Measurements from ENCODE around the gene KCNQ1. TPM values are rescaled to one million over a fixed set of nuclear protein-coding genes. Genes with fewer than 3 reads are reported as not detected.

KCNQ1 gene
- total and polyA plus RNA-seq, 2 experiments from 2014 or later: 0.45 to 0.87 TPM

DNA sequence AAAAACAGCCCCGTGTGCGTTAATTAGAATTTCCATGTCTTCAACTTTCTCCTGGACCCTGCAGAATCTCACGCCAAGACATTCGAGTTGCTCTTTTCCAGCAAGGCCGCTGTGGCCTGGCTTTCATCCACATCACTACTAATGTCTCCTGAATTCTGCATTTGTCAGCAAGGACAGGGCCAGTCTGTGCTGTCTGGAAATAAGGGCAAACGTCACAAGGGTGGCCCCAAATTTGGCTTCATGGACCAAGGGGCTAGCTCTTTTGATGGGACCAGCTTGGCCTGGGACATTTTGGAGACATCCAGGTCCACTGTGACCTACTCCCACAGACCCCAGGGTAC, 221.6 kb downstream of the KCNQ1 start:
- H3K4me3 ChIP-seq: no peak overlapping the region
- peaks cover 65% of the 10 kb centered on the region for H3K36me3 Mint-ChIP-seq (ENCODE audit: low read depth)
- peaks cover 32% of the 10 kb centered on the region for H3K9me3 Mint-ChIP-seq
- peaks cover 22% of the 10 kb centered on the region for H3K27me3 Mint-ChIP-seq (ENCODE audit: insufficient read depth, low read depth, poor library complexity)
- ATAC-seq: no peak
- H3K36me3 ChIP-seq (ENCODE audit: insufficient read depth): no peaks in the 10 kb centered on the region; the same call in 1 of the 2 replicates
- DNase-seq (ENCODE audit: low spot score): no peak
- no peaks in the 10 kb centered on the region for H3F3A ChIP-seq (replicated peaks; ENCODE audit: low read depth)
- no peaks in the 10 kb centered on the region for H3K27me3 ChIP-seq (ENCODE audit: insufficient read depth)
- no peaks in the 10 kb centered on the region for H3K4me1 Mint-ChIP-seq
- H2AFZ ChIP-seq: no peak overlapping the region
- H3K79me2 ChIP-seq (replicated peaks; ENCODE audit: insufficient read depth): no peaks in the 10 kb centered on the region
- no peaks in the 10 kb centered on the region for H3K4me1 ChIP-seq (ENCODE audit: insufficient read depth)
- no peak for TF ChIP-seq JUNB (IDR thresholded peaks at IDR 0.05; ENCODE audit: unreplicated experiment)
- no peak for TF ChIP-seq CREB1 (CRISPR knock-in tag; IDR thresholded peaks at IDR 0.05; ENCODE audit: low read depth)
- TF ChIP-seq, protein P1, sequence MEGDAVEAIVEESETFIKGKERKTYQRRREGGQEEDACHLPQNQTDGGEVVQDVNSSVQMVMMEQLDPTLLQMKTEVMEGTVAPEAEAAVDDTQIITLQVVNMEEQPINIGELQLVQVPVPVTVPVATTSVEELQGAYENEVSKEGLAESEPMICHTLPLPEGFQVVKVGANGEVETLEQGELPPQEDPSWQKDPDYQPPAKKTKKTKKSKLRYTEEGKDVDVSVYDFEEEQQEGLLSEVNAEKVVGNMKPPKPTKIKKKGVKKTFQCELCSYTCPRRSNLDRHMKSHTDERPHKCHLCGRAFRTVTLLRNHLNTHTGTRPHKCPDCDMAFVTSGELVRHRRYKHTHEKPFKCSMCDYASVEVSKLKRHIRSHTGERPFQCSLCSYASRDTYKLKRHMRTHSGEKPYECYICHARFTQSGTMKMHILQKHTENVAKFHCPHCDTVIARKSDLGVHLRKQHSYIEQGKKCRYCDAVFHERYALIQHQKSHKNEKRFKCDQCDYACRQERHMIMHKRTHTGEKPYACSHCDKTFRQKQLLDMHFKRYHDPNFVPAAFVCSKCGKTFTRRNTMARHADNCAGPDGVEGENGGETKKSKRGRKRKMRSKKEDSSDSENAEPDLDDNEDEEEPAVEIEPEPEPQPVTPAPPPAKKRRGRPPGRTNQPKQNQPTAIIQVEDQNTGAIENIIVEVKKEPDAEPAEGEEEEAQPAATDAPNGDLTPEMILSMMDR (conservative IDR thresholded peaks at IDR 0.05; ENCODE audit: low read depth in 2 of 2): no peak
- no peak for TF ChIP-seq NANOG (IDR thresholded peaks at IDR 0.05; ENCODE audit: borderline replicate concordance)
- no peak for TF ChIP-seq EZH2 (IDR thresholded peaks at IDR 0.05; ENCODE audit: low read depth, unreplicated experiment)
- TF ChIP-seq POLR2AphosphoS5 (IDR thresholded peaks at IDR 0.05; ENCODE audit: low read depth): no peak
- TF ChIP-seq, protein P2, sequence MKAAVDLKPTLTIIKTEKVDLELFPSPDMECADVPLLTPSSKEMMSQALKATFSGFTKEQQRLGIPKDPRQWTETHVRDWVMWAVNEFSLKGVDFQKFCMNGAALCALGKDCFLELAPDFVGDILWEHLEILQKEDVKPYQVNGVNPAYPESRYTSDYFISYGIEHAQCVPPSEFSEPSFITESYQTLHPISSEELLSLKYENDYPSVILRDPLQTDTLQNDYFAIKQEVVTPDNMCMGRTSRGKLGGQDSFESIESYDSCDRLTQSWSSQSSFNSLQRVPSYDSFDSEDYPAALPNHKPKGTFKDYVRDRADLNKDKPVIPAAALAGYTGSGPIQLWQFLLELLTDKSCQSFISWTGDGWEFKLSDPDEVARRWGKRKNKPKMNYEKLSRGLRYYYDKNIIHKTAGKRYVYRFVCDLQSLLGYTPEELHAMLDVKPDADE (IDR thresholded peaks at IDR 0.05): no peak
- TF ChIP-seq EZH2phosphoT487 (IDR thresholded peaks at IDR 0.05; ENCODE audit: unreplicated experiment): no peak
- TF ChIP-seq STAT1 (IDR thresholded peaks at IDR 0.05; ENCODE audit: unreplicated experiment): no peak
- TF ChIP-seq, protein P3, sequence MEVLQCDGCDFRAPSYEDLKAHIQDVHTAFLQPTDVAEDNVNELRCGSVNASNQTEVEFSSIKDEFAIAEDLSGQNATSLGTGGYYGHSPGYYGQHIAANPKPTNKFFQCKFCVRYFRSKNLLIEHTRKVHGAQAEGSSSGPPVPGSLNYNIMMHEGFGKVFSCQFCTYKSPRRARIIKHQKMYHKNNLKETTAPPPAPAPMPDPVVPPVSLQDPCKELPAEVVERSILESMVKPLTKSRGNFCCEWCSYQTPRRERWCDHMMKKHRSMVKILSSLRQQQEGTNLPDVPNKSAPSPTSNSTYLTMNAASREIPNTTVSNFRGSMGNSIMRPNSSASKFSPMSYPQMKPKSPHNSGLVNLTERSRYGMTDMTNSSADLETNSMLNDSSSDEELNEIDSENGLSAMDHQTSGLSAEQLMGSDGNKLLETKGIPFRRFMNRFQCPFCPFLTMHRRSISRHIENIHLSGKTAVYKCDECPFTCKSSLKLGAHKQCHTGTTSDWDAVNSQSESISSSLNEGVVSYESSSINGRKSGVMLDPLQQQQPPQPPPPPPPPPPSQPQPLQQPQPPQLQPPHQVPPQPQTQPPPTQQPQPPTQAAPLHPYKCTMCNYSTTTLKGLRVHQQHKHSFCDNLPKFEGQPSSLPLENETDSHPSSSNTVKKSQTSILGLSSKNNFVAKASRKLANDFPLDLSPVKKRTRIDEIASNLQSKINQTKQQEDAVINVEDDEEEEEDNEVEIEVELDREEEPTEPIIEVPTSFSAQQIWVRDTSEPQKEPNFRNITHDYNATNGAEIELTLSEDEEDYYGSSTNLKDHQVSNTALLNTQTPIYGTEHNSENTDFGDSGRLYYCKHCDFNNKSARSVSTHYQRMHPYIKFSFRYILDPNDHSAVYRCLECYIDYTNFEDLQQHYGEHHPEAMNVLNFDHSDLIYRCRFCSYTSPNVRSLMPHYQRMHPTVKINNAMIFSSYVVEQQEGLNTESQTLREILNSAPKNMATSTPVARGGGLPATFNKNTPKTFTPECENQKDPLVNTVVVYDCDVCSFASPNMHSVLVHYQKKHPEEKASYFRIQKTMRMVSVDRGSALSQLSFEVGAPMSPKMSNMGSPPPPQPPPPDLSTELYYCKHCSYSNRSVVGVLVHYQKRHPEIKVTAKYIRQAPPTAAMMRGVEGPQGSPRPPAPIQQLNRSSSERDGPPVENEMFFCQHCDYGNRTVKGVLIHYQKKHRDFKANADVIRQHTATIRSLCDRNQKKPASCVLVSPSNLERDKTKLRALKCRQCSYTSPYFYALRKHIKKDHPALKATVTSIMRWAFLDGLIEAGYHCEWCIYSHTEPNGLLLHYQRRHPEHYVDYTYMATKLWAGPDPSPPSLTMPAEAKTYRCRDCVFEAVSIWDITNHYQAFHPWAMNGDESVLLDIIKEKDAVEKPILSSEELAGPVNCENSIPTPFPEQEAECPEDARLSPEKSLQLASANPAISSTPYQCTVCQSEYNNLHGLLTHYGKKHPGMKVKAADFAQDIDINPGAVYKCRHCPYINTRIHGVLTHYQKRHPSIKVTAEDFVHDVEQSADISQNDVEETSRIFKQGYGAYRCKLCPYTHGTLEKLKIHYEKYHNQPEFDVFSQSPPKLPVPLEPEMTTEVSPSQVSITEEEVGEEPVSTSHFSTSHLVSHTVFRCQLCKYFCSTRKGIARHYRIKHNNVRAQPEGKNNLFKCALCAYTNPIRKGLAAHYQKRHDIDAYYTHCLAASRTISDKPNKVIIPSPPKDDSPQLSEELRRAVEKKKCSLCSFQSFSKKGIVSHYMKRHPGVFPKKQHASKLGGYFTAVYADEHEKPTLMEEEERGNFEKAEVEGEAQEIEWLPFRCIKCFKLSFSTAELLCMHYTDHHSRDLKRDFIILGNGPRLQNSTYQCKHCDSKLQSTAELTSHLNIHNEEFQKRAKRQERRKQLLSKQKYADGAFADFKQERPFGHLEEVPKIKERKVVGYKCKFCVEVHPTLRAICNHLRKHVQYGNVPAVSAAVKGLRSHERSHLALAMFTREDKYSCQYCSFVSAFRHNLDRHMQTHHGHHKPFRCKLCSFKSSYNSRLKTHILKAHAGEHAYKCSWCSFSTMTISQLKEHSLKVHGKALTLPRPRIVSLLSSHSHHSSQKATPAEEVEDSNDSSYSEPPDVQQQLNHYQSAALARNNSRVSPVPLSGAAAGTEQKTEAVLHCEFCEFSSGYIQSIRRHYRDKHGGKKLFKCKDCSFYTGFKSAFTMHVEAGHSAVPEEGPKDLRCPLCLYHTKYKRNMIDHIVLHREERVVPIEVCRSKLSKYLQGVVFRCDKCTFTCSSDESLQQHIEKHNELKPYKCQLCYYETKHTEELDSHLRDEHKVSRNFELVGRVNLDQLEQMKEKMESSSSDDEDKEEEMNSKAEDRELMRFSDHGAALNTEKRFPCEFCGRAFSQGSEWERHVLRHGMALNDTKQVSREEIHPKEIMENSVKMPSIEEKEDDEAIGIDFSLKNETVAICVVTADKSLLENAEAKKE (CRISPR knock-in tag; IDR thresholded peaks at IDR 0.05): no peak
- TF ChIP-seq ZNF114 (CRISPR knock-in tag; IDR thresholded peaks at IDR 0.05): no peak
- TF ChIP-seq ZNF331 (CRISPR knock-in tag; IDR thresholded peaks at IDR 0.05; ENCODE audit: low read depth): no peak
- TF ChIP-seq, protein P4, sequence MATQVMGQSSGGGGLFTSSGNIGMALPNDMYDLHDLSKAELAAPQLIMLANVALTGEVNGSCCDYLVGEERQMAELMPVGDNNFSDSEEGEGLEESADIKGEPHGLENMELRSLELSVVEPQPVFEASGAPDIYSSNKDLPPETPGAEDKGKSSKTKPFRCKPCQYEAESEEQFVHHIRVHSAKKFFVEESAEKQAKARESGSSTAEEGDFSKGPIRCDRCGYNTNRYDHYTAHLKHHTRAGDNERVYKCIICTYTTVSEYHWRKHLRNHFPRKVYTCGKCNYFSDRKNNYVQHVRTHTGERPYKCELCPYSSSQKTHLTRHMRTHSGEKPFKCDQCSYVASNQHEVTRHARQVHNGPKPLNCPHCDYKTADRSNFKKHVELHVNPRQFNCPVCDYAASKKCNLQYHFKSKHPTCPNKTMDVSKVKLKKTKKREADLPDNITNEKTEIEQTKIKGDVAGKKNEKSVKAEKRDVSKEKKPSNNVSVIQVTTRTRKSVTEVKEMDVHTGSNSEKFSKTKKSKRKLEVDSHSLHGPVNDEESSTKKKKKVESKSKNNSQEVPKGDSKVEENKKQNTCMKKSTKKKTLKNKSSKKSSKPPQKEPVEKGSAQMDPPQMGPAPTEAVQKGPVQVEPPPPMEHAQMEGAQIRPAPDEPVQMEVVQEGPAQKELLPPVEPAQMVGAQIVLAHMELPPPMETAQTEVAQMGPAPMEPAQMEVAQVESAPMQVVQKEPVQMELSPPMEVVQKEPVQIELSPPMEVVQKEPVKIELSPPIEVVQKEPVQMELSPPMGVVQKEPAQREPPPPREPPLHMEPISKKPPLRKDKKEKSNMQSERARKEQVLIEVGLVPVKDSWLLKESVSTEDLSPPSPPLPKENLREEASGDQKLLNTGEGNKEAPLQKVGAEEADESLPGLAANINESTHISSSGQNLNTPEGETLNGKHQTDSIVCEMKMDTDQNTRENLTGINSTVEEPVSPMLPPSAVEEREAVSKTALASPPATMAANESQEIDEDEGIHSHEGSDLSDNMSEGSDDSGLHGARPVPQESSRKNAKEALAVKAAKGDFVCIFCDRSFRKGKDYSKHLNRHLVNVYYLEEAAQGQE (IDR thresholded peaks at IDR 0.05; ENCODE audit: unreplicated experiment): no peak
- H4K20me1 ChIP-seq (replicated peaks; ENCODE audit: insufficient read depth): peaks cover 14% of the 10 kb centered on the region
- H3K4me2 ChIP-seq: no peak overlapping the region
- H3K9me2 ChIP-seq (ENCODE audit: insufficient read depth): no peaks in the 10 kb centered on the region
- H3K27ac Mint-ChIP-seq: no peak overlapping the region
- no peak overlapping the region for H3K27ac ChIP-seq (ENCODE audit: low read depth)
- no peak overlapping the region for H3K4me3 Mint-ChIP-seq

All from GM23338 (cell line).